ENCODE results near the gene OR4N5.
"Not testable (repeated sequence)": the region's sequence is repeated elsewhere in the genome, so short reads cannot be mapped to it uniquely, and the experiment has no call there.

- TF ChIP-seq CTCF (conservative IDR thresholded peaks at IDR 0.05; ENCODE audit: low read depth, low read length); EZH2 (IDR thresholded peaks at IDR 0.05; ENCODE audit: low read length, unreplicated experiment); EZH2phosphoT487 (IDR thresholded peaks at IDR 0.05; ENCODE audit: borderline replicate concordance, low read length): not testable (repeated sequence)
These were observed 31.2 kb downstream of the OR4N5 start for GRCh38 chr14:20169852-20170251.
